HEK293 (cell line): ENCODE results near the gene WDR11.

Experiments used
- CTCF ChIA-PET: fragments of 350-600 bp; formaldehyde crosslinking; extraction: SDS; loops from one replicate; lab custom pipeline; 2021; ENCODE audit warnings: antibody characterized with exemption; lab: Yijun Ruan, JAX
- POLR2A ChIA-PET: fragments of 300-600 bp; formaldehyde crosslinking; extraction: SDS; loops from one replicate; lab custom pipeline; 2020; ENCODE audit warnings: antibody characterized with exemption, inconsistent platforms; lab: Yijun Ruan, JAX
- H3K27ac ChIP-seq: fragments of 200-500 bp; sonication (Bioruptor generic); 2 replicates; pipeline ENCODE4 v1.5.1; 2014; ENCODE audit warnings: low read depth, low read length, control low read depth, inconsistent platforms; ENCODE audit errors: extremely low read depth
- H3K36me3 ChIP-seq, 2 experiments: fragments of 200-500 bp in 1 of 2; sonication (Bioruptor generic) in 1 of 2; 1 replicate in 1 of 2; 2 replicates in 1 of 2; pipeline ENCODE4 v1.5.1; 2014 to 2017; ENCODE audit warnings: inconsistent platforms in 2 of 2, low read length in 2 of 2; ENCODE audit not compliant: control insufficient read depth in 2 of 2, insufficient read depth in 1 of 2
- H3K4me1 ChIP-seq: fragments of 200-500 bp; sonication (Bioruptor generic); 2 replicates; pipeline ENCODE4 v1.5.1; 2014; ENCODE audit warnings: mild to moderate bottlenecking, low read length, inconsistent platforms; ENCODE audit not compliant: control insufficient read depth, insufficient read depth
- H3K4me3 ChIP-seq: 2 replicates; pipeline ENCODE4 v1.5.1; 2011; ENCODE audit warnings: low read depth, mild to moderate bottlenecking, control low read depth, low read length, moderate library complexity
- H3K9me3 ChIP-seq: fragments of 200-500 bp; sonication (Bioruptor generic); 2 replicates; pipeline ENCODE4 v1.5.1; 2014; ENCODE audit warnings: low read depth, low read length, inconsistent platforms; ENCODE audit not compliant: control insufficient read depth, insufficient read depth
- KLF1 ChIP-seq: fragments of 450-650 bp; formaldehyde crosslinking; IDR thresholded peaks from 2 replicates; pipeline ENCODE4 v1.5.1; 2016; ENCODE audit warnings: missing biosample characterization, missing genetic modification characterization
- KLF7 ChIP-seq: fragments of 450-650 bp; formaldehyde crosslinking; IDR thresholded peaks from 2 replicates; pipeline ENCODE4 v1.5.1; 2016; ENCODE audit warnings: missing biosample characterization, missing genetic modification characterization, borderline replicate concordance
- PRDM1 ChIP-seq: fragments of 450-650 bp; formaldehyde crosslinking; IDR thresholded peaks from 2 replicates; pipeline ENCODE4; 2016; ENCODE audit warnings: missing biosample characterization, missing genetic modification characterization
- REST ChIP-seq: fragments of 450-650 bp; formaldehyde crosslinking; IDR thresholded peaks from 2 replicates; pipeline ENCODE4 v1.5.1; 2016; ENCODE audit warnings: missing biosample characterization, missing genetic modification characterization
- ZBTB44 ChIP-seq: fragments of 450-650 bp; IDR thresholded peaks from 2 replicates; pipeline ENCODE4 v1.5.1; 2018; ENCODE audit warnings: missing biosample characterization, mild to moderate bottlenecking, missing genetic modification characterization
- ZFP37 ChIP-seq: fragments of 450-650 bp; formaldehyde crosslinking; IDR thresholded peaks from 2 replicates; pipeline ENCODE4 v1.5.1; 2016; ENCODE audit warnings: missing biosample characterization, missing genetic modification characterization
- ZFP41 ChIP-seq: fragments of 450-650 bp; formaldehyde crosslinking; IDR thresholded peaks from 2 replicates; pipeline ENCODE4 v1.5.1; 2016; ENCODE audit warnings: missing biosample characterization, missing genetic modification characterization, borderline replicate concordance
- ZIC2 ChIP-seq: fragments of 450-650 bp; formaldehyde crosslinking; IDR thresholded peaks from 2 replicates; pipeline ENCODE4 v1.5.1; 2016; ENCODE audit warnings: missing biosample characterization, missing genetic modification characterization
- ZNF157 ChIP-seq: fragments of 450-650 bp; formaldehyde crosslinking; IDR thresholded peaks from 2 replicates; pipeline ENCODE4 v1.5.1; 2016; ENCODE audit warnings: missing biosample characterization, missing genetic modification characterization
- ZNF335 ChIP-seq: fragments of 450-650 bp; formaldehyde crosslinking; conservative IDR thresholded peaks from 2 replicates; pipeline ENCODE4 v1.5.1; 2016; ENCODE audit warnings: missing biosample characterization, missing genetic modification characterization
- ZNF416 ChIP-seq: fragments of 450-650 bp; formaldehyde crosslinking; IDR thresholded peaks from 2 replicates; pipeline ENCODE4 v1.5.1; 2016; ENCODE audit warnings: missing biosample characterization, missing genetic modification characterization
- ZNF426 ChIP-seq: fragments of 450-650 bp; formaldehyde crosslinking; IDR thresholded peaks from 2 replicates; pipeline ENCODE4 v1.5.1; 2017; ENCODE audit warnings: missing biosample characterization, missing genetic modification characterization, mild to moderate bottlenecking, inconsistent platforms, moderate library complexity
- ZNF513 ChIP-seq: fragments of 450-650 bp; IDR thresholded peaks from 2 replicates; pipeline ENCODE4 v1.5.1; 2018; ENCODE audit warnings: missing biosample characterization, missing genetic modification characterization
- ZNF544 ChIP-seq: fragments of 450-650 bp; formaldehyde crosslinking; IDR thresholded peaks from 2 replicates; pipeline ENCODE4 v1.5.0; 2017; ENCODE audit warnings: missing biosample characterization, missing genetic modification characterization
- ZNF654 ChIP-seq: fragments of 450-650 bp; formaldehyde crosslinking; IDR thresholded peaks from 2 replicates; pipeline ENCODE4 v1.5.1; 2016; ENCODE audit warnings: low read depth, missing biosample characterization, missing genetic modification characterization
- ZNF792 ChIP-seq: fragments of 450-650 bp; formaldehyde crosslinking; IDR thresholded peaks from 2 replicates; pipeline ENCODE4 v1.5.1; 2016; ENCODE audit warnings: missing biosample characterization, missing genetic modification characterization
- TF ChIP-seq, protein P1 (sequence below): fragments of 450-650 bp; formaldehyde crosslinking; IDR thresholded peaks from 2 replicates; pipeline ENCODE4 v1.5.1; 2017; ENCODE audit warnings: missing biosample characterization, missing genetic modification characterization
- TF ChIP-seq, protein P2 (sequence below): fragments of 450-650 bp; formaldehyde crosslinking; IDR thresholded peaks from 2 replicates; pipeline ENCODE4 v1.5.1; 2016; ENCODE audit warnings: missing biosample characterization, missing genetic modification characterization
- TF ChIP-seq, protein P3 (sequence below): fragments of 450-650 bp; formaldehyde crosslinking; IDR thresholded peaks from 2 replicates; pipeline ENCODE4 v1.5.0; 2017; ENCODE audit warnings: missing biosample characterization, missing genetic modification characterization, borderline replicate concordance
- TF ChIP-seq, protein P4 (sequence below): fragments of 450-650 bp; formaldehyde crosslinking; IDR thresholded peaks from 2 replicates; pipeline ENCODE4 v1.5.1; 2017; ENCODE audit warnings: missing biosample characterization, missing genetic modification characterization

The WDR11 gene

GRCh38 chr10:120835603-120836002 lies 15.6 kb upstream of the WDR11 start:
- TF ChIP-seq, protein P1, sequence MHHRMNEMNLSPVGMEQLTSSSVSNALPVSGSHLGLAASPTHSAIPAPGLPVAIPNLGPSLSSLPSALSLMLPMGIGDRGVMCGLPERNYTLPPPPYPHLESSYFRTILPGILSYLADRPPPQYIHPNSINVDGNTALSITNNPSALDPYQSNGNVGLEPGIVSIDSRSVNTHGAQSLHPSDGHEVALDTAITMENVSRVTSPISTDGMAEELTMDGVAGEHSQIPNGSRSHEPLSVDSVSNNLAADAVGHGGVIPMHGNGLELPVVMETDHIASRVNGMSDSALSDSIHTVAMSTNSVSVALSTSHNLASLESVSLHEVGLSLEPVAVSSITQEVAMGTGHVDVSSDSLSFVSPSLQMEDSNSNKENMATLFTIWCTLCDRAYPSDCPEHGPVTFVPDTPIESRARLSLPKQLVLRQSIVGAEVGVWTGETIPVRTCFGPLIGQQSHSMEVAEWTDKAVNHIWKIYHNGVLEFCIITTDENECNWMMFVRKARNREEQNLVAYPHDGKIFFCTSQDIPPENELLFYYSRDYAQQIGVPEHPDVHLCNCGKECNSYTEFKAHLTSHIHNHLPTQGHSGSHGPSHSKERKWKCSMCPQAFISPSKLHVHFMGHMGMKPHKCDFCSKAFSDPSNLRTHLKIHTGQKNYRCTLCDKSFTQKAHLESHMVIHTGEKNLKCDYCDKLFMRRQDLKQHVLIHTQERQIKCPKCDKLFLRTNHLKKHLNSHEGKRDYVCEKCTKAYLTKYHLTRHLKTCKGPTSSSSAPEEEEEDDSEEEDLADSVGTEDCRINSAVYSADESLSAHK = no peak
- no peak for TF ChIP-seq ZNF792 (tag by site-specific recombination)
- TF ChIP-seq ZNF544 (tag by site-specific recombination) = no peak
- no peak for TF ChIP-seq ZIC2 (tag by site-specific recombination)
- TF ChIP-seq ZFP37 = no peak
- no peak for TF ChIP-seq ZNF157 (tag by site-specific recombination)
- no peak for TF ChIP-seq ZBTB44
- Histone ChIP-seq H3K4me1 (no peaks in the 10 kb centered on the region), H3K36me3 (no peaks in the 10 kb centered on the region; a peak in 1 of 3 replicates), H3K9me3 (no peaks in the 10 kb centered on the region), H3K27ac (no peak overlapping the region), H3K4me3 (no peak overlapping the region)
- POLR2A ChIA-PET = no interaction called here
- CTCF ChIA-PET = interaction anchor here (0.6 kb wide), 2 partner anchors 11 to 324 kb away, joined by 4 read pairs; no protein-coding TSS in a partner anchor

GRCh38 chr10:120838941-120839340 lies 12.2 kb upstream of the WDR11 start:
- H3K9me3 ChIP-seq = no peaks in the 10 kb centered on the region
- H3K4me3 ChIP-seq = no peak overlapping the region
- H3K27ac ChIP-seq = no peak overlapping the region
- H3K36me3 ChIP-seq = no peaks in the 10 kb centered on the region
- CTCF ChIA-PET = interaction anchor here (1.1 kb wide), 1 partner anchor 13 kb away, joined by 4 read pairs; no protein-coding TSS in a partner anchor
- POLR2A ChIA-PET = no interaction called here
- H3K4me1 ChIP-seq = no peaks in the 10 kb centered on the region
- TF ChIP-seq KLF7 (tag by site-specific recombination) (no peak), PRDM1 (no peak), ZNF157 (tag by site-specific recombination) (no peak), ZNF416 (tag by site-specific recombination) (no peak), ZFP41 (tag by site-specific recombination) (no peak), ZNF513 (tag by site-specific recombination) (no peak), ZNF426 (tag by site-specific recombination) (no peak), ZNF654 (no peak), KLF1 (tag by site-specific recombination) (no peak), REST (tag by site-specific recombination) (no peak), ZNF335 (tag by site-specific recombination) (no peak)
- TF ChIP-seq, protein P2, sequence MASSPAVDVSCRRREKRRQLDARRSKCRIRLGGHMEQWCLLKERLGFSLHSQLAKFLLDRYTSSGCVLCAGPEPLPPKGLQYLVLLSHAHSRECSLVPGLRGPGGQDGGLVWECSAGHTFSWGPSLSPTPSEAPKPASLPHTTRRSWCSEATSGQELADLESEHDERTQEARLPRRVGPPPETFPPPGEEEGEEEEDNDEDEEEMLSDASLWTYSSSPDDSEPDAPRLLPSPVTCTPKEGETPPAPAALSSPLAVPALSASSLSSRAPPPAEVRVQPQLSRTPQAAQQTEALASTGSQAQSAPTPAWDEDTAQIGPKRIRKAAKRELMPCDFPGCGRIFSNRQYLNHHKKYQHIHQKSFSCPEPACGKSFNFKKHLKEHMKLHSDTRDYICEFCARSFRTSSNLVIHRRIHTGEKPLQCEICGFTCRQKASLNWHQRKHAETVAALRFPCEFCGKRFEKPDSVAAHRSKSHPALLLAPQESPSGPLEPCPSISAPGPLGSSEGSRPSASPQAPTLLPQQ (tag by site-specific recombination) = no peak
- TF ChIP-seq, protein P3, sequence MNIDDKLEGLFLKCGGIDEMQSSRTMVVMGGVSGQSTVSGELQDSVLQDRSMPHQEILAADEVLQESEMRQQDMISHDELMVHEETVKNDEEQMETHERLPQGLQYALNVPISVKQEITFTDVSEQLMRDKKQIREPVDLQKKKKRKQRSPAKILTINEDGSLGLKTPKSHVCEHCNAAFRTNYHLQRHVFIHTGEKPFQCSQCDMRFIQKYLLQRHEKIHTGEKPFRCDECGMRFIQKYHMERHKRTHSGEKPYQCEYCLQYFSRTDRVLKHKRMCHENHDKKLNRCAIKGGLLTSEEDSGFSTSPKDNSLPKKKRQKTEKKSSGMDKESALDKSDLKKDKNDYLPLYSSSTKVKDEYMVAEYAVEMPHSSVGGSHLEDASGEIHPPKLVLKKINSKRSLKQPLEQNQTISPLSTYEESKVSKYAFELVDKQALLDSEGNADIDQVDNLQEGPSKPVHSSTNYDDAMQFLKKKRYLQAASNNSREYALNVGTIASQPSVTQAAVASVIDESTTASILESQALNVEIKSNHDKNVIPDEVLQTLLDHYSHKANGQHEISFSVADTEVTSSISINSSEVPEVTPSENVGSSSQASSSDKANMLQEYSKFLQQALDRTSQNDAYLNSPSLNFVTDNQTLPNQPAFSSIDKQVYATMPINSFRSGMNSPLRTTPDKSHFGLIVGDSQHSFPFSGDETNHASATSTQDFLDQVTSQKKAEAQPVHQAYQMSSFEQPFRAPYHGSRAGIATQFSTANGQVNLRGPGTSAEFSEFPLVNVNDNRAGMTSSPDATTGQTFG (tag by site-specific recombination) = no peak
- TF ChIP-seq, protein P4, sequence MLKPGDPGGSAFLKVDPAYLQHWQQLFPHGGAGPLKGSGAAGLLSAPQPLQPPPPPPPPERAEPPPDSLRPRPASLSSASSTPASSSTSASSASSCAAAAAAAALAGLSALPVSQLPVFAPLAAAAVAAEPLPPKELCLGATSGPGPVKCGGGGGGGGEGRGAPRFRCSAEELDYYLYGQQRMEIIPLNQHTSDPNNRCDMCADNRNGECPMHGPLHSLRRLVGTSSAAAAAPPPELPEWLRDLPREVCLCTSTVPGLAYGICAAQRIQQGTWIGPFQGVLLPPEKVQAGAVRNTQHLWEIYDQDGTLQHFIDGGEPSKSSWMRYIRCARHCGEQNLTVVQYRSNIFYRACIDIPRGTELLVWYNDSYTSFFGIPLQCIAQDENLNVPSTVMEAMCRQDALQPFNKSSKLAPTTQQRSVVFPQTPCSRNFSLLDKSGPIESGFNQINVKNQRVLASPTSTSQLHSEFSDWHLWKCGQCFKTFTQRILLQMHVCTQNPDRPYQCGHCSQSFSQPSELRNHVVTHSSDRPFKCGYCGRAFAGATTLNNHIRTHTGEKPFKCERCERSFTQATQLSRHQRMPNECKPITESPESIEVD = no peak
- TF ChIP-seq, all 188 proteins: peak for 0
